Suppressor macrophage treated with lipopolysaccharide for 4 hours (primary cell): ENCODE results near the gene NLRP3.
A peak's percentile ranks its signal among the peaks of the same experiment; 100 is the strongest.
"Not testable (repeated sequence)": the region's sequence is repeated elsewhere in the genome, so short reads cannot be mapped to it uniquely, and the experiment has no call there.

Source experiments
- DNase-seq: peaks from one replicate; pipeline ENCODE4 v3.0.0-alpha.2; 2020

Gene NLRP3

GRCh38 chr1:247472035-247472434 lies 56.1 kb downstream of the NLRP3 start:
- no peak for DNase-seq

GRCh38 chr1:247474367-247474766 lies 58.4 kb downstream of the NLRP3 start:
- no peak for DNase-seq

- DNase-seq = no peak
Observed at GRCh38 chr1:247475793-247476192, 59.8 kb downstream of the NLRP3 start.

GRCh38 chr1:247476328-247477058 lies 60.5 kb downstream of the NLRP3 start:
- DNase-seq = not testable (repeated sequence)

- DNase-seq = no peak
Observed at GRCh38 chr1:247482747-247483146, 66.8 kb downstream of the NLRP3 start.

GRCh38 chr1:247487057-247487456 lies 71.1 kb downstream of the NLRP3 start:
- DNase-seq = peak; percentile 80

- no peak for DNase-seq
Observed at GRCh38 chr1:247491328-247491727, 75.4 kb downstream of the NLRP3 start.

GRCh38 chr1:247493106-247493505 lies 77.1 kb downstream of the NLRP3 start:
- no peak for DNase-seq

- DNase-seq = peak; percentile 74
Observed at GRCh38 chr1:247494767-247495166, 78.8 kb downstream of the NLRP3 start.

GRCh38 chr1:247496581-247497285 lies 80.8 kb downstream of the NLRP3 start:
- DNase-seq = no peak
